Endothelial cell (in vitro differentiated cells): ENCODE data around the gene MYCBP2. TPM values are rescaled to one million over a fixed set of nuclear protein-coding genes. Genes with fewer than 3 reads are reported as not detected.

Experiments used
- DNase-seq: peaks from one replicate; pipeline ENCODE4 v3.0.0; 2021; ENCODE audit warnings: low spot score
- H3K27ac Mint-ChIP-seq: one replicate; pipeline ENCODE4 v1.8.0; 2021; ENCODE audit warnings: mixed read lengths, inconsistent platforms; ENCODE audit not compliant: unreplicated experiment
- H3K27me3 Mint-ChIP-seq: one replicate; pipeline ENCODE4 v1.8.0; 2021; ENCODE audit warnings: mild to moderate bottlenecking, moderate library complexity, mixed read lengths, inconsistent platforms; ENCODE audit not compliant: unreplicated experiment
- H3K36me3 Mint-ChIP-seq: one replicate; pipeline ENCODE4 v1.8.0; 2021; ENCODE audit warnings: mild to moderate bottlenecking, low read depth, mixed read lengths, inconsistent platforms; ENCODE audit not compliant: unreplicated experiment
- H3K4me1 Mint-ChIP-seq: one replicate; pipeline ENCODE4 v1.8.0; 2021; ENCODE audit warnings: mild to moderate bottlenecking, mixed read lengths, inconsistent platforms; ENCODE audit not compliant: unreplicated experiment
- H3K4me3 Mint-ChIP-seq: one replicate; pipeline ENCODE4 v1.8.0; 2021; ENCODE audit warnings: mild to moderate bottlenecking, mixed read lengths, inconsistent platforms; ENCODE audit not compliant: unreplicated experiment
- H3K9me3 Mint-ChIP-seq: one replicate; pipeline ENCODE4 v1.8.0; 2021; ENCODE audit warnings: mixed read lengths, inconsistent platforms; ENCODE audit not compliant: unreplicated experiment
- CTCF ChIP-seq: fragments of 200-600 bp; sonication (generic); IDR thresholded peaks from one replicate; pipeline ENCODE4 v1.5.0; 2021; ENCODE audit warnings: antibody characterized with exemption; ENCODE audit not compliant: unreplicated experiment
- total RNA-seq: library from RNA; stranded (reverse); fragmentation: NEBNext Ultra II Directional; extraction: Animal tissue kit (Norgen Biotek cat#: 25700); gene quantifications from one replicate; pipeline ENCODE4 v1.2.1, GENCODE V29; 2021; ENCODE audit not compliant: unreplicated experiment

MYCBP2 gene
- total RNA-seq, 1 donor from 2014 or later: 94.7 TPM

DNA sequence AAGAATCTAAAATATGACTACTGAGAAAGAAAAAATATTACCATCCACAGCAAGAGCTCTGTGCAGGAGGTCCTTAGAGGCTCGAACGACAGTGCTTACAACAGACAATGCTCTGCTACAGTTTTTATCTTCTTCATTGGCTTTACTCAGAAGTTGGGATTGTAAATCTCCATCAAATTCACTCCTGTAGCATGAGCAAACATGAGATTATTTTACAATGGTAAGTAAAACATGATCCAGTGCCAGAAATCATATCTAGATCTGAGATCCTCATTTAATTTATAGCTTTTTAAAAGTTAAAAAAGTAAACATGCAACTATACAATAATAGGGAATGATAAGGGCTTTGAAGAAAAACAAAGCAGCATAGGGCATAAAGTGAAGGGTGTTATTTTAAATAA lies 155.4 kb downstream of the MYCBP2 start:
- no peaks in the 10 kb centered on the region for H3K9me3 Mint-ChIP-seq
- H3K27me3 Mint-ChIP-seq: peaks cover 2% of the 10 kb centered on the region
- TF ChIP-seq CTCF: no peak
- DNase-seq: no peak
- H3K4me1 Mint-ChIP-seq: no peaks in the 10 kb centered on the region
- H3K27ac Mint-ChIP-seq: no peak overlapping the region
- H3K4me3 Mint-ChIP-seq: no peak overlapping the region
- peaks cover 18% of the 10 kb centered on the region for H3K36me3 Mint-ChIP-seq

GRCh38 chr13:77168237-77168636 lies 158.7 kb downstream of the MYCBP2 start:
- Mint-ChIP-seq H3K4me3 (no peak overlapping the region), H3K36me3 (peaks cover 30% of the 10 kb centered on the region), H3K9me3 (no peaks in the 10 kb centered on the region), H3K27me3 (peaks cover 2% of the 10 kb centered on the region), H3K27ac (no peak overlapping the region), H3K4me1 (no peaks in the 10 kb centered on the region)
- DNase-seq: no peak
- no peak for TF ChIP-seq CTCF

DNA sequence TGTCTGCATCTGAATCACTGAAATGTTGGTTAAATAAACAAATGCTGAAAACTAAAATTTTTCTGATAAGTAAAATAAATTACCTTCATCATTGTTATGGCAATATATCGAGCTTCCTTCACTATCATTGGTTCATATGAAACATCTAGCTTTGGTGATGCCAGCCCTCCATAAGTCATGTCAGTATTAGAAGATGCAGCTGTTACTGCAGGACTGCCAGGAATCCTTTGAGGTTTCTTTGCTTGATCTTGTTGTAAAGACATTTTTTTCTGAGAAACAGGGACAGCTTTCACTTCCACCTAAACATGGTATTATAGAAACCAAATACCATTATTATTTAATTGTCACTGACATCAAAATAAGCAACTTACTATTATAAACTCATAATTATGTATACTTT lies 176.2 kb downstream of the MYCBP2 start:
- DNase-seq: no peak
- no peaks in the 10 kb centered on the region for H3K27me3 Mint-ChIP-seq
- H3K36me3 Mint-ChIP-seq: peaks cover 22% of the 10 kb centered on the region

DNA sequence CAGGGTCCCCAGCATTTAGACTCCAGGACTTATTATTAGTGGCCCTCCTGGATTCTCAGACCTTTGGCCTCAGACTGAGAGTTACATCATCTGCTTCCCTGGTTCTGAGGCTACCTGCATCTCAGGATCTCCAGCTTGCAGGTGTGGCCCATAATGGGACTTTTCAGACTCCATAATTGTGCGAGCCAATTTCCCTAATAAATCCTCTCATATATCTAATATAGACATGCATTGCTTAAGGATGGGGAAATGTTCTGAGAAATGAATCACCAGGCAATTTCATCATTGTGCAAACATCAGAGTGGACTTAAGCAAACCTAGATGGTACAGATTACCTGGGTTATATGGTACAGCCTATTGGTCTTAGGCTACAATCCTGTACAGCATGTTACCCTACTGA lies 183.5 kb downstream of the MYCBP2 start:
- Mint-ChIP-seq H3K27ac (no peak overlapping the region), H3K4me3 (no peak overlapping the region), H3K4me1 (peaks cover 16% of the 10 kb centered on the region), H3K9me3 (no peaks in the 10 kb centered on the region), H3K27me3 (no peaks in the 10 kb centered on the region), H3K36me3 (peaks cover 25% of the 10 kb centered on the region)
- no peak for DNase-seq
- no peak for TF ChIP-seq CTCF

More for the DNA sequence above, 176.2 kb downstream of the MYCBP2 start:
- no peak overlapping the region for H3K27ac Mint-ChIP-seq
- peaks cover 11% of the 10 kb centered on the region for H3K4me1 Mint-ChIP-seq
- TF ChIP-seq CTCF: no peak
- H3K9me3 Mint-ChIP-seq: no peaks in the 10 kb centered on the region
- H3K4me3 Mint-ChIP-seq: no peak overlapping the region

GRCh38 chr13:77139306-77139705 lies 187.6 kb downstream of the MYCBP2 start:
- no peak for DNase-seq
- Mint-ChIP-seq H3K36me3 (peaks cover 9% of the 10 kb centered on the region), H3K4me3 (no peak overlapping the region), H3K27ac (no peak overlapping the region), H3K9me3 (no peaks in the 10 kb centered on the region), H3K27me3 (no peaks in the 10 kb centered on the region), H3K4me1 (no peaks in the 10 kb centered on the region)
- TF ChIP-seq CTCF: no peak
